Neural crest cell (in vitro differentiated cells): Measurements from ENCODE around the gene ATPAF2. TPM values are rescaled to one million over a fixed set of nuclear protein-coding genes. Genes with fewer than 3 reads are reported as not detected.

ENCODE experiments used
- DNase-seq: peaks from one replicate; pipeline ENCODE4 v3.0.0; 2021; ENCODE audit warnings: low read depth, mixed read lengths, low spot score
- H3K27ac Mint-ChIP-seq: one replicate; pipeline ENCODE4 v1.8.0; 2021; ENCODE audit warnings: mild to moderate bottlenecking, mixed read lengths; ENCODE audit not compliant: unreplicated experiment
- H3K27me3 Mint-ChIP-seq: 2 replicates; pipeline ENCODE4 v1.8.0; 2021; ENCODE audit warnings: low read depth, mild to moderate bottlenecking, mixed read lengths
- H3K36me3 Mint-ChIP-seq: 2 replicates; pipeline ENCODE4 v1.8.0; 2021; ENCODE audit warnings: low read depth, mild to moderate bottlenecking, mixed read lengths
- H3K4me1 Mint-ChIP-seq: 2 replicates; pipeline ENCODE4 v1.8.0; 2021; ENCODE audit warnings: mixed read lengths
- H3K4me3 Mint-ChIP-seq: one replicate; pipeline ENCODE4 v1.8.0; 2021; ENCODE audit warnings: mild to moderate bottlenecking, mixed read lengths
- H3K9me3 Mint-ChIP-seq: 2 replicates; pipeline ENCODE4 v1.8.0; 2021; ENCODE audit warnings: mixed read lengths
- total RNA-seq: library from RNA; stranded (reverse); gene quantifications from 2 replicates; pipeline ENCODE4 v1.2.1, GENCODE V29; 2021
- TF ChIP-seq, protein P1 (sequence below): fragments of 200-600 bp; sonication (generic); conservative IDR thresholded peaks from 2 replicates; pipeline ENCODE4 v1.5.0; 2021; ENCODE audit warnings: antibody characterized with exemption, mild to moderate bottlenecking

The ATPAF2 gene
- total RNA-seq, 1 donor from 2014 or later: 23.1 TPM

DNA sequence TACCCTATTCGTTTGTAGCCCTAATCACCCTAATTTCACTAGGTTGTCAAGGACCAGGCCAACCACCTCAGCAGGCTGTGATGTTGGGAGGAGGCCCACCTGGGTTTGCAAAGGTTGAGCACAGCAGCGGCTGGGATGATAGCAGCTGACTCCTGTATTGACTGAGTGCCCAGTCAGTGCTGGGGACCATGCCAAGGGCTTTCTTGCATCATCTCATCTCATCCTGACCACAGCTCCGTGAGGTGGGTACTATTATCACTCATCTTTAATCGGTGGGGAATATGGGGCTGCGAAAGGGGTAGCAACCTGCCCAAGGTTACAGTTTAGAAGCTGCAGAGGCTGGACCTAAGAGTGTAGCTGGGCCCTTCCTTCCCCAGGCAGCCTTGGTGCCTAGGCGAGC is 11.7 kb downstream of the ATPAF2 start:
- Mint-ChIP-seq H3K9me3 (no peaks in the 10 kb centered on the region), H3K4me1 (peaks cover 16% of the 10 kb centered on the region), H3K27me3 (no peaks in the 10 kb centered on the region), H3K36me3 (no peaks in the 10 kb centered on the region), H3K4me3 (no peak overlapping the region), H3K27ac (no peak overlapping the region)
- TF ChIP-seq, protein P1, sequence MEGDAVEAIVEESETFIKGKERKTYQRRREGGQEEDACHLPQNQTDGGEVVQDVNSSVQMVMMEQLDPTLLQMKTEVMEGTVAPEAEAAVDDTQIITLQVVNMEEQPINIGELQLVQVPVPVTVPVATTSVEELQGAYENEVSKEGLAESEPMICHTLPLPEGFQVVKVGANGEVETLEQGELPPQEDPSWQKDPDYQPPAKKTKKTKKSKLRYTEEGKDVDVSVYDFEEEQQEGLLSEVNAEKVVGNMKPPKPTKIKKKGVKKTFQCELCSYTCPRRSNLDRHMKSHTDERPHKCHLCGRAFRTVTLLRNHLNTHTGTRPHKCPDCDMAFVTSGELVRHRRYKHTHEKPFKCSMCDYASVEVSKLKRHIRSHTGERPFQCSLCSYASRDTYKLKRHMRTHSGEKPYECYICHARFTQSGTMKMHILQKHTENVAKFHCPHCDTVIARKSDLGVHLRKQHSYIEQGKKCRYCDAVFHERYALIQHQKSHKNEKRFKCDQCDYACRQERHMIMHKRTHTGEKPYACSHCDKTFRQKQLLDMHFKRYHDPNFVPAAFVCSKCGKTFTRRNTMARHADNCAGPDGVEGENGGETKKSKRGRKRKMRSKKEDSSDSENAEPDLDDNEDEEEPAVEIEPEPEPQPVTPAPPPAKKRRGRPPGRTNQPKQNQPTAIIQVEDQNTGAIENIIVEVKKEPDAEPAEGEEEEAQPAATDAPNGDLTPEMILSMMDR: no peak
- DNase-seq: no peak

DNA sequence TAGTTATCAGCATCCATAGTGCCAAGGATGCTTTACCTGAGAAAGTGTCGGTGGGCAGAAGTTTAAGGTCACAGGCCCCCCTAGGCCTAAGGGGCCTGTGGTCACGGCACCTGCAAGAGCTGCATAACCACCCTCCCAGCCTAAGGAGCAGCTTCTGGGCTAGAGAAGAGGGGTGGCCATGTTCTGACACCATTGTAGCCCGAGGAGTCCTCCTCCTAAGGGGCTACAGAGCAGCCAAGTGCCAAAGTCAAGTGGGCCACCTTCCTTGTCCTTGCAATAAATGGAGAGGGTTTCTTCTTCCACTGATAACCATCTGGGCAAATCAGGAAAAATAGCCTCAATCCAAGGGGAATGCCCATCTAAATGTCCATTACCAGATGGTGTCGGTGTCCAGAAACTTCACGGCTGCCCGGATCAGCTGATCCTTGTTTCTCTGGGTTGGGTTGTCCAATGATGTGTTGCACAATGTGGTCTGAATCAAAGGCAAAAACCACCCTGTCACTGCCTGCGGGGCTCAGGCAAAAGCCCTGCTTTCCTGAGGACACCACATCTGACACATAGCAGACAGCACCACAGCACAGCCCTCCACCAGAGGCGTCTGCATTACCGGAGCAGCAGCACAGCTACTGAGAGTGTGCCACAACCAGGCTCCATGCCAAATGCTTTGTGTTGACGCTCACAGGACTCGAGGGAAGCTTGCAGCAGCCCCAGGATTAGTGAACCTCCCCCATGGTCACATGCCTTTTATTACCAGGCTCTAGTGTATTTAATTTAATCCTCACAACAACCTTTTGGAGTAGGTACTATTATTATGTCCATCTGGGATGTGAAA is 12.8 kb downstream of the ATPAF2 start:
- H3K36me3 Mint-ChIP-seq: no peaks in the 10 kb centered on the region
- H3K27ac Mint-ChIP-seq: no peak overlapping the region
- H3K27me3 Mint-ChIP-seq: no peaks in the 10 kb centered on the region
- DNase-seq: no peak
- peaks cover 12% of the 10 kb centered on the region for H3K4me1 Mint-ChIP-seq
- TF ChIP-seq, protein P1: no peak
- H3K9me3 Mint-ChIP-seq: no peaks in the 10 kb centered on the region
- H3K4me3 Mint-ChIP-seq: no peak overlapping the region

GRCh38 chr17:18025241-18025944 is 13.6 kb downstream of the ATPAF2 start:
- TF ChIP-seq, protein P1: no peak

DNA sequence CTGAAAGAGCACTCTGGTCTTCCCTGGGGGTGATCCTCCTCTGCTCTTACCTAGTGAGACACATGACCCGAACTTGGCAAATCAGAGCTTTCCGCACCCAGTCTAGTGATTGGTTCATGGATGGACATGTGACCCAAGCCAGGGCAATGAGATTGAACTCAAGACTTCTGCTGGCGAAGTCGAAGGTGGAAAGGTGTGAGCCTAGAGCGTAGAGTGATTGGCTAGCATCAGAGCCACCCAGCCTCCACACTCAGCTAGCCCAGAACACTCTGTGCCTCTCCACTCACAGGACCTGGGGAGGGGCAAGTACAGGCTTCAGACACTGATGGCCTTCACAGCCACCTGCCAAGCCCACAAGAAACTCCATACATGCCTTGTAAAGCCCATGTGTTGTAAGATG is 17.6 kb downstream of the ATPAF2 start:
- no peak for DNase-seq
- Mint-ChIP-seq H3K4me3 (no peak overlapping the region), H3K4me1 (peaks cover 9% of the 10 kb centered on the region), H3K27ac (peak overlapping the region; percentile 67), H3K9me3 (no peaks in the 10 kb centered on the region), H3K36me3 (no peaks in the 10 kb centered on the region), H3K27me3 (no peaks in the 10 kb centered on the region)
- TF ChIP-seq, protein P1: no peak

More at GRCh38 chr17:18025241-18025944, 13.6 kb downstream of the ATPAF2 start:
- H3K4me1 Mint-ChIP-seq: peaks cover 12% of the 10 kb centered on the region
- no peaks in the 10 kb centered on the region for H3K9me3 Mint-ChIP-seq
- no peak for DNase-seq
- no peaks in the 10 kb centered on the region for H3K27me3 Mint-ChIP-seq
- H3K36me3 Mint-ChIP-seq: no peaks in the 10 kb centered on the region
- no peak overlapping the region for H3K27ac Mint-ChIP-seq
- no peak overlapping the region for H3K4me3 Mint-ChIP-seq

GRCh38 chr17:18020971-18021370 is 18.0 kb downstream of the ATPAF2 start:
- H3K9me3 Mint-ChIP-seq: no peaks in the 10 kb centered on the region
- DNase-seq: no peak
- no peaks in the 10 kb centered on the region for H3K27me3 Mint-ChIP-seq
- no peak overlapping the region for H3K27ac Mint-ChIP-seq
- H3K36me3 Mint-ChIP-seq: no peaks in the 10 kb centered on the region
- peaks cover 9% of the 10 kb centered on the region for H3K4me1 Mint-ChIP-seq
- no peak overlapping the region for H3K4me3 Mint-ChIP-seq
- TF ChIP-seq, protein P1: no peak
